Measurements from ENCODE around the gene RALGDS.
"Not testable (repeated sequence)": the region's sequence is repeated elsewhere in the genome, so short reads cannot be mapped to it uniquely, and the experiment has no call there.

RALGDS gene

GRCh38 chr9:133080786-133081779 lies 40.0 kb downstream of the RALGDS start:
- H3K27me3 ChIP-seq (ENCODE audit: low read depth, low read length) = peaks cover 13% of the 10 kb centered on the region
- not testable (repeated sequence) for H3K9ac ChIP-seq (ENCODE audit: low read length); H3K4me1 ChIP-seq (ENCODE audit: low read length); H3K36me3 ChIP-seq (replicated peaks; ENCODE audit: low read depth, low read length); H3K79me2 ChIP-seq (ENCODE audit: low read length); H3K4me2 ChIP-seq (ENCODE audit: low read length); H3K9me3 ChIP-seq (ENCODE audit: insufficient read depth, low read length); H4K20me1 ChIP-seq (ENCODE audit: insufficient read depth, low read length); H3K4me3 ChIP-seq (ENCODE audit: low read length); H3K27ac ChIP-seq (ENCODE audit: low read length); H2AFZ ChIP-seq (ENCODE audit: low read depth, low read length)

- no peak overlapping the region for H3K4me2 ChIP-seq (ENCODE audit: low read length)
- no peak overlapping the region for H3K9ac ChIP-seq (ENCODE audit: low read length)
- no peaks in the 10 kb centered on the region for H4K20me1 ChIP-seq (ENCODE audit: insufficient read depth, low read length)
- no peak overlapping the region for H3K4me3 ChIP-seq (ENCODE audit: low read length)
- H3K9me3 ChIP-seq (ENCODE audit: insufficient read depth, low read length) = no peaks in the 10 kb centered on the region
- no peak overlapping the region for H2AFZ ChIP-seq (ENCODE audit: low read depth, low read length)
- no peaks in the 10 kb centered on the region for H3K4me1 ChIP-seq (ENCODE audit: low read length)
- H3K27me3 ChIP-seq (ENCODE audit: low read depth, low read length) = peaks cover 13% of the 10 kb centered on the region
- H3K79me2 ChIP-seq (ENCODE audit: low read length) = no peaks in the 10 kb centered on the region
- TF ChIP-seq EZH2phosphoT487 (IDR thresholded peaks at IDR 0.05; ENCODE audit: low read depth) = no peak
- TF ChIP-seq CTCF (IDR thresholded peaks at IDR 0.05; ENCODE audit: low read depth, low read length) = no peak
- H3K27ac ChIP-seq (ENCODE audit: low read length) = no peak overlapping the region
- no peaks in the 10 kb centered on the region for H3K36me3 ChIP-seq (replicated peaks; ENCODE audit: low read depth, low read length)
Observed at GRCh38 chr9:133080161-133080560, 40.9 kb downstream of the RALGDS start.

GRCh38 chr9:133078486-133078885 lies 42.6 kb downstream of the RALGDS start:
- no peaks in the 10 kb centered on the region for H4K20me1 ChIP-seq (ENCODE audit: insufficient read depth, low read length)
- H3K9me3 ChIP-seq (ENCODE audit: insufficient read depth, low read length) = no peaks in the 10 kb centered on the region
- H3K79me2 ChIP-seq (ENCODE audit: low read length) = no peaks in the 10 kb centered on the region
- H3K4me3 ChIP-seq (ENCODE audit: low read length) = no peak overlapping the region
- no peaks in the 10 kb centered on the region for H3K4me1 ChIP-seq (ENCODE audit: low read length)
- TF ChIP-seq CTCF (IDR thresholded peaks at IDR 0.05; ENCODE audit: low read depth, low read length) (no peak), EZH2phosphoT487 (IDR thresholded peaks at IDR 0.05; ENCODE audit: low read depth) (no peak)
- H3K27ac ChIP-seq (ENCODE audit: low read length) = no peak overlapping the region
- H3K9ac ChIP-seq (ENCODE audit: low read length) = no peak overlapping the region
- H3K4me2 ChIP-seq (ENCODE audit: low read length) = no peak overlapping the region
- no peak overlapping the region for H2AFZ ChIP-seq (ENCODE audit: low read depth, low read length)
- H3K36me3 ChIP-seq (replicated peaks; ENCODE audit: low read depth, low read length) = no peaks in the 10 kb centered on the region
- peaks cover 23% of the 10 kb centered on the region for H3K27me3 ChIP-seq (ENCODE audit: low read depth, low read length)

GRCh38 chr9:133076691-133077090 lies 44.3 kb downstream of the RALGDS start:
- Histone ChIP-seq H3K9ac (ENCODE audit: low read length) (no peak overlapping the region), H3K36me3 (replicated peaks; ENCODE audit: low read depth, low read length) (no peaks in the 10 kb centered on the region), H3K4me1 (ENCODE audit: low read length) (no peaks in the 10 kb centered on the region), H3K27me3 (ENCODE audit: low read depth, low read length) (peaks cover 23% of the 10 kb centered on the region), H3K27ac (ENCODE audit: low read length) (no peak overlapping the region), H4K20me1 (ENCODE audit: insufficient read depth, low read length) (no peaks in the 10 kb centered on the region), H3K9me3 (ENCODE audit: insufficient read depth, low read length) (no peaks in the 10 kb centered on the region), H3K4me3 (ENCODE audit: low read length) (no peak overlapping the region), H3K4me2 (ENCODE audit: low read length) (no peak overlapping the region), H3K79me2 (ENCODE audit: low read length) (no peaks in the 10 kb centered on the region), H2AFZ (ENCODE audit: low read depth, low read length) (no peak overlapping the region)
- TF ChIP-seq CTCF (IDR thresholded peaks at IDR 0.05; ENCODE audit: low read depth, low read length) (no peak), EZH2phosphoT487 (IDR thresholded peaks at IDR 0.05; ENCODE audit: low read depth) (no peak)
